Measurements from ENCODE around the gene SWT1. TPM values are rescaled to one million over a fixed set of nuclear protein-coding genes. Genes with fewer than 3 reads are reported as not detected.

SWT1 gene
- 6.1 TPM for total RNA-seq
- long read RNA-seq, partial matches to known transcripts, result 1 of 13 reads
- long read RNA-seq, other reads (novel, unspliced or antisense), result 12 of 13 reads

GRCh38 chr1:185156854-185157598 is at the start of gene SWT1, which contains the start of gene TRMT1L:
TSS of gene SWT1 (plus strand) at chr1:185157167. CDS start at chr1:185160842, 3,675 bp downstream.
TSS of gene TRMT1L (minus strand) at chr1:185156953. CDS start at chr1:185156712, 241 bp downstream.
- DNase-seq (peak; percentile 100), ATAC-seq (ENCODE audit: poor library complexity) (peak; percentile 96)
- intact Hi-C loops (cut with DNase I), result no loop called here

GRCh38 chr1:185108321-185108720 is 48.6 kb upstream of the SWT1 start:
- DNase-seq (no peak), ATAC-seq (ENCODE audit: poor library complexity) (no peak)
- intact Hi-C loops (cut with DNase I), result no loop called here

- ATAC-seq (ENCODE audit: poor library complexity) (no peak), DNase-seq (no peak)
- intact Hi-C loops (cut with DNase I), result no loop called here
These were observed 46.8 kb upstream of the SWT1 start for GRCh38 chr1:185110145-185110544.

- DNase-seq, result no peak
- intact Hi-C loops (cut with DNase I), result no loop called here
- no peak for ATAC-seq (ENCODE audit: poor library complexity)
These were observed 45.1 kb upstream of the SWT1 start for GRCh38 chr1:185111873-185112272.

- no peak for DNase-seq
- intact Hi-C loops (cut with DNase I), result no loop called here
- no peak for ATAC-seq (ENCODE audit: poor library complexity)
These were observed 44.6 kb upstream of the SWT1 start for GRCh38 chr1:185112356-185112755.

GRCh38 chr1:185129708-185130107 is 27.3 kb upstream of the SWT1 start:
- intact Hi-C loops (cut with DNase I), result no loop called here
- ATAC-seq (ENCODE audit: poor library complexity) (no peak), DNase-seq (no peak)

- DNase-seq (no peak), ATAC-seq (ENCODE audit: poor library complexity) (no peak)
- intact Hi-C loops (cut with DNase I), result no loop called here
These were observed 24.4 kb upstream of the SWT1 start for GRCh38 chr1:185132534-185132933.

- ATAC-seq (ENCODE audit: poor library complexity), result no peak
- no peak for DNase-seq
- intact Hi-C loops (cut with DNase I), result no loop called here
These were observed 18.9 kb upstream of the SWT1 start for GRCh38 chr1:185137896-185138545.

- intact Hi-C loops (cut with DNase I), result no loop called here
- no peak for DNase-seq
- ATAC-seq (ENCODE audit: poor library complexity), result no peak
These were observed 17.7 kb upstream of the SWT1 start for GRCh38 chr1:185139246-185139645.

GRCh38 chr1:185144233-185144632 is 12.7 kb upstream of the SWT1 start:
- intact Hi-C loops (cut with DNase I), result no loop called here
- no peak for DNase-seq
- no peak for ATAC-seq (ENCODE audit: poor library complexity)

GRCh38 chr1:185151215-185151614 is 5.8 kb upstream of the SWT1 start:
- ATAC-seq (ENCODE audit: poor library complexity) (no peak), DNase-seq (no peak)
- intact Hi-C loops (cut with DNase I), result no loop called here

- intact Hi-C loops (cut with DNase I), result no loop called here
- ATAC-seq (ENCODE audit: poor library complexity) (no peak), DNase-seq (no peak)
These were observed 4.7 kb upstream of the SWT1 start for GRCh38 chr1:185152187-185152767.

- DNase-seq (no peak), ATAC-seq (ENCODE audit: poor library complexity) (no peak)
- intact Hi-C loops (cut with DNase I), result no loop called here
These were observed 2.0 kb upstream of the SWT1 start for GRCh38 chr1:185154912-185155513.

GRCh38 chr1:185155600-185156287 is 1.2 kb upstream of the SWT1 start:
- no peak for DNase-seq
- ATAC-seq (ENCODE audit: poor library complexity), result no peak
- intact Hi-C loops (cut with DNase I), result no loop called here

GRCh38 chr1:185156288-185156853 is 596 bp upstream of the SWT1 start:
- intact Hi-C loops (cut with DNase I), result no loop called here
- peak; percentile 63 for ATAC-seq (ENCODE audit: poor library complexity)
- no peak for DNase-seq

GRCh38 chr1:185157599-185158412 is 839 bp downstream of the SWT1 start:
- ATAC-seq (ENCODE audit: poor library complexity) (no peak), DNase-seq (no peak)
- intact Hi-C loops (cut with DNase I), result no loop called here

- intact Hi-C loops (cut with DNase I), result no loop called here
- no peak for ATAC-seq (ENCODE audit: poor library complexity)
- no peak for DNase-seq
These were observed 1.8 kb downstream of the SWT1 start for GRCh38 chr1:185158800-185159199.

GRCh38 chr1:185159966-185160365 is 3.0 kb downstream of the SWT1 start:
- intact Hi-C loops (cut with DNase I), result no loop called here
- DNase-seq (no peak), ATAC-seq (ENCODE audit: poor library complexity) (no peak)

All from Right ventricle myocardium superior (tissue), 1 donor.